ENCODE measurements around the gene SAP30BP.
A peak's percentile ranks its signal among the peaks of the same experiment; 100 is the strongest.

SAP30BP gene

DNA sequence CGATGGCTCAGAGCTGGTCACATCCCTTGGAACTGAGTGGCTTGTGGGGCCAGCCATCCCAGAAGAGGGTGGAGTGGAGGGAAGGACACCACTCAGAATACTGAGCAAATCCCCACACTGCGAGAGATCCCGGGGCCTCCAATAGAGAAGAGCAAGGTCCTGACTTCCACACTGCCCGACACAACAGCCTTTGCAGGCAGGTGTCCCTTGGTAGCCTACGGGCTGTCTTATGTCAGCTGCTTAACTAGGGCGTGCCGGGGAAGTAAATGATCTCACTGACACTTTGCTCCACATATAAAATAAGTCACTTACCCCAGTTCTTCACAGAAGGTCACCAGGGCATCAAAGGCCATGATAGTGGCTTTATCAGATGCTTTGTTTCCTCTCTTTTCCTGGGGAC is 16.3 kb upstream of the SAP30BP start:
- DNase-seq, result no peak

DNA sequence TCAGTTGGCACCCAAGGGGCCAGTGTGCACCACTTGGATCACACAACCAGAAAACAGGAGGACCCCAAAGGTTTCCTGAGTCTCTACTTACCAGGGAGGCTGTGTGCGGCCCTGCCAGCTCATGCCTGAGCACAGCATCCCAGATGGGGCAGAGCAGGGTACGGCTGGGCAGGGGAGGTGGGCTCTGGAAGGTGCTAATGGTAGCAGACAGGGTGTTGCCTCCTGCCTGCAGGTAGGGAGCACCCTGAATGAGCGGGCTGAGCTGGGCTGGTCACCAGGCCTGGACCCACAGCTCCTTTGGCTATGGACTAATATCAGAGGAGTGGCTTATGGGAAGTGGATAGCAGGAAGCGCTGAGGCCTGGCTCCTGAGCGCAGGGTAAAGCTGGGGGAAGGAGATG is 14.8 kb upstream of the SAP30BP start:
- no peak for DNase-seq

DNA sequence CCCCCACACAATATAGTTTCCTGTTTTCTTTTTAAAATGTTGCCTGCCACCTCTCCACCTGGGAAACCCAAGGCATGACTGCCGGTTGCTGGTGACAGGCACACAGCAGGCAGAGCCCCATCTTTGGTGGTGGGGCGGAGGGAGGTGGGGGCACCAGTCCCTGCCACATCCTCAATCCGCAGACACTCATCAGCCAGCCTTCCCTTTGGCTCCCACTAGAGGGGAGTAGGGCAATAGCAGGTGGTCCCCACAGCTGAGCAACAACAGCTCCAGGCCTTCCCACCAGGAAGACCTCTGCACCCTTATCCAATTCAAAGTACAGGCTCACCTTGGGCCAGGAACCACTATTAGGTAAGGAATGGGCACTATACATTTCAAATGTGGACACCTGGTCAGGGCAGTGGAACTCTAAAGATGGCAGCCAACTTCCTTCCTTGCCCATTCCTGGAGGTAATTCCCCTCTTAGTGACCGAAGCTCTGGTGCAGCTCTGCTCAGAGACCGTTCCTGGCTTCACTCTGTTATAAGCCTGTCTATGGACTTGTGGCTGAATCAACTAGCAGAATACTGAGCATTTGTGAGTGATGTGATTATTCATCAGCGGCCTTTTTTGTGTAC is 14.1 kb upstream of the SAP30BP start:
- peak in 1 of 2 donors; percentile 8 for DNase-seq

GRCh38 chr17:75654176-75654575 is 13.0 kb upstream of the SAP30BP start:
- no peak for DNase-seq

- DNase-seq, result no peak
Measured at GRCh38 chr17:75658237-75658636, 8.9 kb upstream of the SAP30BP start.

DNA sequence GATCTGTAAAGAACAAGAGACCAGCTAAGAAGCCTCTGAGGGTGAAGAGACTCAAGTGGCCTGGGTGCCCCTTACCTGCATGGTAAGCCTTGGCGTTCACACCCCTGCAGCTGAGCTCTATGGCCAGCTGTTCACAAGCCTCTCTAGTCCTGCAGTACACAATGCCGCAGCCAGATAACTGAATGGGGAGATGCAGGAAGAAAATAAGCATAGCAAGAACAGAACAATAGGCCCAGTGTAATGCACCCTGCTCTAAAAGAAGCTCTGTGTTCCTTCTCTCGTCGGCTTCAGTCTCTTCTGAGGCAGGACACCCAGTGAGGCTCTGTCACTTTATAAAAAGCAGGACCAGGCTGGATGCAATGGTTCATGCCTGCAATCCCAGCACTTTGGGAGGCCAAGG is 5.6 kb upstream of the SAP30BP start:
- no peak for DNase-seq

DNA sequence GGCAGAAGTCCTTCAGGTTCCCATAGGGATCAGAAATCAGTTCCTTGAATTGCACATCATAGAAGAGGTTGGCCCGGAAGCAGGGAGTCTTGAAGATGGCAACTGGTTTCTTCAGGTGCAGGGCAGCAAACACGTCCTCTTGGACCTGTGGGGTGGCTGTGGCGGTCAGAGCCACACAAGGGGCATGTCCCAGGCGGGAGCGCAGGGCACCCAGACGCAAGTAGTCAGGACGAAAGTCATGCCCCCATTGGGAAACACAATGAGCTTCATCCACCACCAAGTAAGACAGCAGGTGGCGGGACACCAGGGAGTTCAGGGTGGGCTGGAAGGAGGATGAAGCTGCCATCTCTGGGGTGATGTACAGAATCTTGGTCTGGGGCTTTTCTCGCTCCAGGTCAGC is 4.6 kb upstream of the SAP30BP start:
- DNase-seq, result no peak

DNA sequence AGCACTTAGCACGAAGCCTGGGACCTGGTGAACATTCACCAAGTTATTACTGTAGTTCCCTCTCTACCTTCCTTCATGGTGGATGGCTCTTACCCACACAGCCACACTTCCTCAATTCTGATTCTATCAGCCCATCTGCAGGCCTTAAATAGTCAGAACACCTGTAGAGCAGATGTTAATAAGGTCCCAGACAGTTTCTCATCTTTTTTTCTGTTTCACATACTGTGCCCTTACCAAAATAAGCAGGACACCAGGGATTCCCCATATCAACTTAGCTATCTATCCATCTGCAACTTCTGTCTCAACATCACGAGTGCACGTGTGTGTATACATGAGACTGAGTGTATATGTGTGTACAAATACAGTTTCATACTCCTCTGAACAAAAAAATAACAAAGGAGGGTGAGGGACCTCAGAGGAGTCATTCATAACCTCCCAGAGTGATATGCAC is 3.0 kb upstream of the SAP30BP start:
- no peak for DNase-seq

DNA sequence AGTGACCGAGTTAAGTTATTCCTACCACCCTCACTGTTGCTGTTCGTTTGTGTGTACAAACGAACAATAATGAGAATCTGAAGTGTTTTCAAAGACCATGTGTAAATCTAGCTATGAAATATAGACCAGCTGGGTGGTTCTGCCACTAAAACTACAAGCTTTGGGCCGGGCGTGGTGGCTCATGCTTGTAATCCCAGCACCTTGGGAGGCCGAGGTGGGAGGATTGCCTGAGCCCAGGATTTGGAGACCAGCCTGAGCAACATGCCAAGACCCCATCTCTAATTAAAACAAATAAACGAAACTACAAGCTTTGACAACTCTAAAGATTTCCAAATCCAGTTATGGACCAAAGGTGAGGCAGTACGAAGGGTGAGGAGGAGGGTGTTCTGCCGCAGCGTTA is 1.2 kb upstream of the SAP30BP start:
- DNase-seq, result no peak

- no peak for DNase-seq
Measured at GRCh38 chr17:75667825-75668224, 687 bp downstream of the SAP30BP start.

DNA sequence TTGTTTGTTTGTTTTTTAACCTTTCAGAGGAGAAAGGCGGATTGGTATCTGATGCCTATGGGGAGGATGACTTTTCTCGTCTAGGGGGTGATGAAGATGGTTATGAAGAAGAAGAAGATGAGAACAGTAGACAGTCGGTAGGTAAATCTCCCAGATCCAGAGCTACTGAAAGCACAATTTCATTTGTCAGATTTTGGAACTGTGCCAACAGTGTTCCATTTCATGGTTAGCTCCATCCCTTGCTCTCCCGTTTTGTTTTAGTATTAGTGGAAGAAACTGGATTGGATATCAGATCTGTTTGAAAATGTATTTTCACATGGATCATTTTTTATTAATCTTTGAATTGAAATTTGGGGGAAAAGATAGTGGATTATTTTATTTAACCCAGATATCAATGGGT is 1.4 kb downstream of the SAP30BP start:
- no peak for DNase-seq

- DNase-seq, result no peak
Measured at GRCh38 chr17:75670868-75671267, 3.7 kb downstream of the SAP30BP start.

GRCh38 chr17:75672011-75672410 is 4.9 kb downstream of the SAP30BP start:
- no peak for DNase-seq

DNA sequence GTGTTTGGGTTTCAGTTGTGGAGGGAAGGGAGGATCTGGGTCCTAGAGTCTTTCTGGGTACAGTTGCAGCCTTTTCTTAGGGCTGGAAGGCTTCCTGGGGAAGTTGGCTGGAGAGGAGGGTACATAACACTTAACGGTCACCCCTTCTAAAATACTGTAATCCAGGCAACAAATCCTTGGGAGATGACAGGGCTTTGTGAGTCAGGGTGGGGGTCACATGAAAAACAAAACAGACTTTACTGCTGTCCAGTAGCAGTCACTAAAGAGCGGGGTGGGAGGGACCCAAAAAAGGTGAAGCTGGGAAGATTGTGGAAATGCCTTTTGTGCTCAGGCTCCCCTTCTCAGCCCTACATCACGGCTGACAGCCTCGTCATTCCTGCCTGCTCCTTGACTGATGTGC is 6.3 kb downstream of the SAP30BP start:
- DNase-seq, result no peak

GRCh38 chr17:75676461-75676860 is 9.3 kb downstream of the SAP30BP start:
- DNase-seq, result no peak

GRCh38 chr17:75679706-75680211 is 12.6 kb downstream of the SAP30BP start:
- no peak for DNase-seq

DNA sequence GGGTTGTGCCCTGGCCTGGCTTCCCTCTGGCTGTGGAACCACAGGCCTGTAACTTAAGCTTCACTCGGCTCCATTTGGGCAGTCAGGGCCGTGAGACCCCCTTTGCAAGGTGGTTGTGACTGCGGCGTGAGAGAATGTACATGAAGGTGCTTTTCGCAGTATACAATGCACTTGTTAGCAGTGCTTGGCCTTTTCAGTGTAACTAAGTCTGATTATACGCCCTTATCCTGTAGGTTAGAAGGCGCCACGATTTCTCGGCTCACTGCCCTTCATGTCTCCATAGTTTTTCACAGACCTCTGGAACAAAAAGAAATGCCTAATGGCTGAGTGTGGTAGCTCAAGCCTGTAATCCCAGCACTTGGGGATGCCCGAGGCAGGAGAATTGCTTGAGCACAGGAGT is 13.3 kb downstream of the SAP30BP start:
- DNase-seq, result no peak

GRCh38 chr17:75681289-75681688 is 14.2 kb downstream of the SAP30BP start:
- no peak for DNase-seq

GRCh38 chr17:75683583-75683982 is 16.4 kb downstream of the SAP30BP start:
- no peak for DNase-seq

GRCh38 chr17:75684249-75684648 is 17.1 kb downstream of the SAP30BP start:
- DNase-seq, result no peak

GRCh38 chr17:75684924-75685323 is 17.8 kb downstream of the SAP30BP start:
- DNase-seq, result no peak

GRCh38 chr17:75685499-75685898 is 18.4 kb downstream of the SAP30BP start:
- no peak for DNase-seq

GRCh38 chr17:75688209-75688825 is 21.2 kb downstream of the SAP30BP start:
- DNase-seq, result peak; percentile 44 to 45

GRCh38 chr17:75689441-75689873 is 22.3 kb downstream of the SAP30BP start:
- DNase-seq, result no peak

- no peak for DNase-seq
Measured at GRCh38 chr17:75691371-75691791, 24.2 kb downstream of the SAP30BP start.

All from inflammatory macrophage (primary cell).